ENCODE measurements around the gene KCTD16. TPM values are rescaled to one million over a fixed set of nuclear protein-coding genes. Genes with fewer than 3 reads are reported as not detected.

The KCTD16 gene
- total and polyA plus RNA-seq, 10 donors: under 0.01 to 0.24 (median 0.17) TPM

DNA sequence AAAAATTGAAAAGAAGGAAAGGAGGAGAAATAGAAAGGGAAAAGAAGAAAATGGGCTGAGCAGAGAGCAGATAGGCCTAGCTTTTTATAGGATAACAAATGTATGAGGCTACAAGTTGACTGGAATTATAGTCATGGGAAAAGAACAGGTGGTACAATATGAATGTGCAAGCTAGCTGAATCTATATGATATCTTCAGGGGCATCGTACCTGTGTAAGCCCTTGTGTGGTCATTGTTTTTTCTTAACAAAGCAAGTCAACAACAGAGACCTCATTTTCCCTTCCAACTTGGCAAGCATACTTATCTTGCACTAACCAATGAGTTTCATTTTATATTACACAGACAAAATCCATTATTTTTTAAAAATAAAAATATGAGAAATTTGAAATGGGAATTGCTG is 259.2 kb downstream of the KCTD16 start:
- Histone ChIP-seq H3K4me1 (no peaks in the 10 kb centered on the region), H3K36me3 (no peaks in the 10 kb centered on the region), H3K9me3 (no peaks in the 10 kb centered on the region), H3K27ac (no peak overlapping the region), H3K27me3 (replicated peaks in 1 of 7) (no peaks in the 10 kb centered on the region), H3K4me3 (no peak overlapping the region)
- no peak for TF ChIP-seq POLR2A (IDR thresholded peaks at IDR 0.05)
- TF ChIP-seq, protein P1, sequence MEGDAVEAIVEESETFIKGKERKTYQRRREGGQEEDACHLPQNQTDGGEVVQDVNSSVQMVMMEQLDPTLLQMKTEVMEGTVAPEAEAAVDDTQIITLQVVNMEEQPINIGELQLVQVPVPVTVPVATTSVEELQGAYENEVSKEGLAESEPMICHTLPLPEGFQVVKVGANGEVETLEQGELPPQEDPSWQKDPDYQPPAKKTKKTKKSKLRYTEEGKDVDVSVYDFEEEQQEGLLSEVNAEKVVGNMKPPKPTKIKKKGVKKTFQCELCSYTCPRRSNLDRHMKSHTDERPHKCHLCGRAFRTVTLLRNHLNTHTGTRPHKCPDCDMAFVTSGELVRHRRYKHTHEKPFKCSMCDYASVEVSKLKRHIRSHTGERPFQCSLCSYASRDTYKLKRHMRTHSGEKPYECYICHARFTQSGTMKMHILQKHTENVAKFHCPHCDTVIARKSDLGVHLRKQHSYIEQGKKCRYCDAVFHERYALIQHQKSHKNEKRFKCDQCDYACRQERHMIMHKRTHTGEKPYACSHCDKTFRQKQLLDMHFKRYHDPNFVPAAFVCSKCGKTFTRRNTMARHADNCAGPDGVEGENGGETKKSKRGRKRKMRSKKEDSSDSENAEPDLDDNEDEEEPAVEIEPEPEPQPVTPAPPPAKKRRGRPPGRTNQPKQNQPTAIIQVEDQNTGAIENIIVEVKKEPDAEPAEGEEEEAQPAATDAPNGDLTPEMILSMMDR (IDR thresholded peaks at IDR 0.05 in 8 of 11, conservative IDR thresholded peaks at IDR 0.05 in 3 of 11): no peak
- TF ChIP-seq POLR2AphosphoS5 (IDR thresholded peaks at IDR 0.05): no peak
- intact Hi-C loops (cut with DNase I; ENCODE audit: low total_unique reads): no loop called here
- no peak for DNase-seq
- 78 to 96% (median 85%) methylated on average over 1 of the region's 1 CpG for WGBS, 5 donors

DNA sequence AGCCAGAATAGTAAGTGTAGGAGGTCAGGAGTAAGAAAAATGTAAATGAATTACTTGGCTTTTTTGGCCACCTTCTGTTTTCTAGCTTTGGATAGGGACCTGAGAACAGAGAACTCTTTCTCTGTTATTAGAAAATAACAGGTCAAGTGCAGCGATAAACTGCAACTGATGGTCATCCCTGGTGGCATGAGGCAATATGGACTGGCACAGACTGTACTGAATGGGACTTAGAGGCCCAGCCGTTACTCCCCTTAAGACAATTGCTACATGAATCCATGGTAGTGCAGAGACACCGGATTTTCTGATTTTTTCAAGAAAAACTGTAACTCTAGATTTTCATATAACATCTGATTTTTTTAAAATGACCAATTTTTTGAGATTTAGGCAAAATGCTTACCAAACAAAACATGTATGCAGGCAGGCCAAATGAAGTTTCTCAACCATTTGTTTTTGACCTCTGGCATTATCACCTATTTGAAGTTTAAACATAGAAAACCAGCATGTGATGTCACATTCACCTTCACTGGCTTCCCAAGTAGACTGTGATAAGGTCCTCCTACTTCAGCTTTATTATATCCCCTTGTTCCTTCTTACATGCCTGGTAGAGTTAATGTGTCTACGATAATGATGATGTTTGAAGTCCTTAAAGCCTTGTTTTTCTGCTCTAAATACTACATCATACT is 262.6 kb downstream of the KCTD16 start:
- Histone ChIP-seq H3K36me3 (no peaks in the 10 kb centered on the region), H3K4me3 (no peak overlapping the region), H3K4me1 (no peaks in the 10 kb centered on the region), H3K9me3 (no peaks in the 10 kb centered on the region), H3K27ac (no peak overlapping the region), H3K27me3 (replicated peaks in 1 of 7) (no peaks in the 10 kb centered on the region)
- WGBS, 5 donors: 82 to 94% (median 84%) methylated on average over 4 of the region's 4 CpGs
- intact Hi-C loops (cut with DNase I; ENCODE audit: low total_unique reads): no loop called here
- no peak for DNase-seq
- TF ChIP-seq POLR2A (IDR thresholded peaks at IDR 0.05) (no peak), POLR2AphosphoS5 (IDR thresholded peaks at IDR 0.05) (no peak)
- TF ChIP-seq, protein P1 (IDR thresholded peaks at IDR 0.05 in 8 of 11, conservative IDR thresholded peaks at IDR 0.05 in 3 of 11): no peak

DNA sequence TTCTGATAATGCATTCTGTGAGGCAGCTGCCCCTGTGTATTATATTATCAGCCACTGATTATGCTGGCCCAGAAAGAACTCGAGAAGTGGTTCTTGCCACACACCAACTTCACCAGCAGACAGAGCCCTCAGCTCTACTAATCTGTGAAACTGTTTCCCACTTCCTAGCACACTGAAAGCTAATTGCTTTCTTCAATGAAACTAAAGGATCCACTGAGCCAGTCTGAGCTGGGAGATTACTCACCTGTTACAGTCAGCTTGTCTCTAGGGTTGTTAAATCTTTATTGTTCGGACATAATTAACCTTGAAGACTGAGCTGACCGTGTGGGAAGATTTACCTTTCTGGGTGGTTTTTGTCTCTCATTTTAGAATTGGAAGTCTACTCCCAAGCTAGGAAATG is 263.2 kb downstream of the KCTD16 start:
- no peak overlapping the region for H3K27ac ChIP-seq
- DNase-seq: no peak
- H3K4me3 ChIP-seq: no peak overlapping the region
- intact Hi-C loops (cut with DNase I; ENCODE audit: low total_unique reads): no loop called here
- no peaks in the 10 kb centered on the region for H3K9me3 ChIP-seq
- H3K36me3 ChIP-seq: no peaks in the 10 kb centered on the region
- no peaks in the 10 kb centered on the region for H3K27me3 ChIP-seq (replicated peaks in 1 of 7)
- no peak for TF ChIP-seq POLR2A (IDR thresholded peaks at IDR 0.05)
- no peak for TF ChIP-seq POLR2AphosphoS5 (IDR thresholded peaks at IDR 0.05)
- TF ChIP-seq, protein P1 (IDR thresholded peaks at IDR 0.05 in 8 of 11, conservative IDR thresholded peaks at IDR 0.05 in 3 of 11): no peak
- WGBS, 5 donors: 73 to 86% (median 83%) methylated on average over 3 of the region's 3 CpGs
- no peaks in the 10 kb centered on the region for H3K4me1 ChIP-seq

DNA sequence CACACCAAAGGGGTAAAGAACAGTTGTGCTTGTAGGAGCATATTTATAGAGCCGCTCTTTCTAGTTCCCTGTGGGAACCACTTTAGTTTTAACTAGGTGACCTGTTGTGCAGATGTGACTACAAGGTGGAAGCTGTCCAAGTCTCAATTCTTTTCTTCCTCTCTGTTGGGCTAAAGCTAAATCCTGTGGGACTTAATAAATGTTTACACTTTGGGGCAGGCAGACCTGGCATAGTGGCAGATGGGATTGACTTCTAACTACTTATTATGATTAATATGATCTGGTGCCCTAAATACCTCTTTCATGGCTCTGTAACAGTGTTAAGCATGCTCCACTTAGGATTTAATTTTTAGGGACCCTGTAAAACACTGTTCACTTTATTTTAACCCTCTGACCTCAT is 265.3 kb downstream of the KCTD16 start:
- Histone ChIP-seq H3K27ac (no peak overlapping the region), H3K36me3 (no peaks in the 10 kb centered on the region), H3K4me3 (no peak overlapping the region), H3K9me3 (peaks cover 0 to 12% (median 9%) of the 10 kb centered on the region in 8 donors), H3K27me3 (replicated peaks in 1 of 7) (no peaks in the 10 kb centered on the region), H3K4me1 (no peaks in the 10 kb centered on the region)
- TF ChIP-seq POLR2A (IDR thresholded peaks at IDR 0.05) (no peak), POLR2AphosphoS5 (IDR thresholded peaks at IDR 0.05) (no peak)
- TF ChIP-seq, protein P1 (IDR thresholded peaks at IDR 0.05 in 8 of 11, conservative IDR thresholded peaks at IDR 0.05 in 3 of 11): no peak
- WGBS, 5 donors: 62 to 78% (median 75%) methylated on average over 1 of the region's 1 CpG
- no peak for DNase-seq
- intact Hi-C loops (cut with DNase I; ENCODE audit: low total_unique reads): no loop called here
